ENCODE measurements around the gene GLI1. TPM values are rescaled to one million over a fixed set of nuclear protein-coding genes. Genes with fewer than 3 reads are reported as not detected.
"Not testable (repeated sequence)": the region's sequence is repeated elsewhere in the genome, so short reads cannot be mapped to it uniquely, and the experiment has no call there.

The GLI1 gene
- total and polyA plus RNA-seq, 2 donors (not counting 1 experiment from before 2014, with no cell fraction given), result 0.40 to 2.0 TPM

- Histone ChIP-seq H3K9me3 (ENCODE audit: control insufficient read depth, insufficient read depth, low read depth, low read length) (no peaks in the 10 kb centered on the region), H3K27ac (ENCODE audit: insufficient read depth, low read length) (no peak overlapping the region), H2AFZ (ENCODE audit: low read length) (no peak overlapping the region), H3K4me3 (replicated peaks in 1 of 4; ENCODE audit: control extremely low read depth in 1 of 4, insufficient read depth in 1 of 4, low read depth in 3 of 4, low read length in 4 of 4) (no peak overlapping the region), H3K4me2 (ENCODE audit: extremely low read depth, insufficient read depth, low read length) (no peak overlapping the region), H3K9ac (ENCODE audit: insufficient read depth, low read length) (no peak overlapping the region), H4K20me1 (ENCODE audit: control insufficient read depth, extremely low read depth, insufficient read depth, low read length) (no peaks in the 10 kb centered on the region), H3K36me3 (ENCODE audit: control insufficient read depth, insufficient read depth, low read length) (no peaks in the 10 kb centered on the region), H3K27me3 (ENCODE audit: control insufficient read depth, insufficient read depth, low read length) (no peaks in the 10 kb centered on the region), H3K79me2 (ENCODE audit: control insufficient read depth, insufficient read depth, low read length) (no peaks in the 10 kb centered on the region), H3K4me1 (ENCODE audit: control insufficient read depth, extremely low read depth, insufficient read depth, low read length) (no peaks in the 10 kb centered on the region)
- TF ChIP-seq CTCF (conservative IDR thresholded peaks at IDR 0.05 in 1 of 2, IDR thresholded peaks at IDR 0.05 in 1 of 2; ENCODE audit: low read depth in 1 of 2, low read length in 2 of 2) (no peak), EZH2 (IDR thresholded peaks at IDR 0.05; ENCODE audit: low read length, missing control alignments) (no peak)
- DNase-seq (ENCODE audit: low read depth in 2 of 2), result no peak
Measured at GRCh38 chr12:57439762-57440266, 19.8 kb upstream of the GLI1 start.

DNA sequence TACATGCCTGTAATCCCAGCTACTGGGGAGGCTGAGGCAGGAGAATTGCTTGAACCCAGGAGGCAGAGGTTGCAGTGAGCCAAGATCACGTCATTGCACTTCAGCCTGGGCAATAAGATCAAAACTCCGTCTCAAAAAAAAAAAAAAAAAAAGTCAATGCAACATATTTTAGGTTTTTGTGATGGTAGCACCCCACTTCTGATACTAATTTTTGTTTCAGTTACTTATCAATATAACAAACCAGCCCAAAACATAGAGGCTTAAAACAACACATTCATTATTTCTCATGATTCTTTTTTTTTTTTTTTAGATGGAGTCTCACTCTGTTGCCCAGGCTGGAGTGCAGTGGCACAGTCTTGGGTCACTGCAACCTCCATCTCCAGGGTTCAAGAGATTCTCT, 18.2 kb upstream of the GLI1 start:
- not testable (repeated sequence) for H3K4me3 ChIP-seq (replicated peaks in 1 of 4; ENCODE audit: control extremely low read depth in 1 of 4, insufficient read depth in 1 of 4, low read depth in 3 of 4, low read length in 4 of 4); H3K27ac ChIP-seq (ENCODE audit: insufficient read depth, low read length); H3K36me3 ChIP-seq (ENCODE audit: control insufficient read depth, insufficient read depth, low read length); H2AFZ ChIP-seq (ENCODE audit: low read length); H3K79me2 ChIP-seq (ENCODE audit: control insufficient read depth, insufficient read depth, low read length); H3K4me1 ChIP-seq (ENCODE audit: control insufficient read depth, extremely low read depth, insufficient read depth, low read length); H3K4me2 ChIP-seq (ENCODE audit: extremely low read depth, insufficient read depth, low read length); H3K9me3 ChIP-seq (ENCODE audit: control insufficient read depth, insufficient read depth, low read depth, low read length); H3K27me3 ChIP-seq (ENCODE audit: control insufficient read depth, insufficient read depth, low read length); H4K20me1 ChIP-seq (ENCODE audit: control insufficient read depth, extremely low read depth, insufficient read depth, low read length); DNase-seq (ENCODE audit: low read depth in 2 of 2); H3K9ac ChIP-seq (ENCODE audit: insufficient read depth, low read length)

DNA sequence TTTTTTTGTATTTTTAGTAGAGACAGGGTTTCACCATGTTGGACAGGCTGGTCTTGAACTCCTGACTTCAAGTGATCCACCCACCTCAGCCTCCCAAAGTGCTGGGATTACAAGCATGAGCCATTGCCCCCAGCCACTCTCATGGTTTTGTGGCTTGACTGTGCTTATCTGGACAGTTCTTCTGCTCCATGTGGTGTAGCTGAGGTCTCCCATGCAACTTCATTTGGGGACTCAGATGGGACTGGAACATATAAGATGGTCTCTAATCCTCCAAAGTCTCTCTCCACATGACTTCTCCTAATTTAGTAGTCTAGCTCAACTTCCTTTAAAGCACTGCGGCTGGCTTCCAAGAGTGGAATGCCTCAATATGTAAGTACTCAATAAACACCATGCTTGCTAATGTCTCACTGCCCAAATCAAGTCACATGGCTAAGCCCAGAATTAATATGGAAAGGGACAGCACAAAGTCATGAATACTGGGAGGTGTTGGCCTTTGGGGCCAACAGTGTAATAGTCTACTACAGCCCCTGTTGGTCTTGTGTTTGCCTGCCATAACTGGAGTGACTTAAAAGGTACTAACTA, 17.6 kb upstream of the GLI1 start:
- Histone ChIP-seq H3K27me3 (ENCODE audit: control insufficient read depth, insufficient read depth, low read length) (no peaks in the 10 kb centered on the region), H3K4me2 (ENCODE audit: extremely low read depth, insufficient read depth, low read length) (no peak overlapping the region), H3K4me3 (replicated peaks in 1 of 4; ENCODE audit: control extremely low read depth in 1 of 4, insufficient read depth in 1 of 4, low read depth in 3 of 4, low read length in 4 of 4) (no peak overlapping the region), H3K36me3 (ENCODE audit: control insufficient read depth, insufficient read depth, low read length) (no peaks in the 10 kb centered on the region), H3K79me2 (ENCODE audit: control insufficient read depth, insufficient read depth, low read length) (no peaks in the 10 kb centered on the region), H4K20me1 (ENCODE audit: control insufficient read depth, extremely low read depth, insufficient read depth, low read length) (no peaks in the 10 kb centered on the region), H2AFZ (ENCODE audit: low read length) (no peak overlapping the region), H3K4me1 (ENCODE audit: control insufficient read depth, extremely low read depth, insufficient read depth, low read length) (no peaks in the 10 kb centered on the region), H3K27ac (ENCODE audit: insufficient read depth, low read length) (no peak overlapping the region), H3K9me3 (ENCODE audit: control insufficient read depth, insufficient read depth, low read depth, low read length) (no peaks in the 10 kb centered on the region), H3K9ac (ENCODE audit: insufficient read depth, low read length) (no peak overlapping the region)
- no peak for TF ChIP-seq EZH2 (IDR thresholded peaks at IDR 0.05; ENCODE audit: low read length, missing control alignments)
- TF ChIP-seq CTCF (conservative IDR thresholded peaks at IDR 0.05 in 1 of 2, IDR thresholded peaks at IDR 0.05 in 1 of 2; ENCODE audit: low read depth in 1 of 2, low read length in 2 of 2), result no peak
- no peak for DNase-seq (ENCODE audit: low read depth in 2 of 2)

- H3K36me3 ChIP-seq (ENCODE audit: control insufficient read depth, insufficient read depth, low read length); H3K27ac ChIP-seq (ENCODE audit: insufficient read depth, low read length); H4K20me1 ChIP-seq (ENCODE audit: control insufficient read depth, extremely low read depth, insufficient read depth, low read length); H3K79me2 ChIP-seq (ENCODE audit: control insufficient read depth, insufficient read depth, low read length); H3K9ac ChIP-seq (ENCODE audit: insufficient read depth, low read length); DNase-seq (ENCODE audit: low read depth in 2 of 2); H3K9me3 ChIP-seq (ENCODE audit: control insufficient read depth, insufficient read depth, low read depth, low read length); H3K4me3 ChIP-seq (replicated peaks in 1 of 4; ENCODE audit: control extremely low read depth in 1 of 4, insufficient read depth in 1 of 4, low read depth in 3 of 4, low read length in 4 of 4); H3K27me3 ChIP-seq (ENCODE audit: control insufficient read depth, insufficient read depth, low read length); H3K4me1 ChIP-seq (ENCODE audit: control insufficient read depth, extremely low read depth, insufficient read depth, low read length); H2AFZ ChIP-seq (ENCODE audit: low read length); H3K4me2 ChIP-seq (ENCODE audit: extremely low read depth, insufficient read depth, low read length): not testable (repeated sequence)
Measured at GRCh38 chr12:57444337-57444736, 15.2 kb upstream of the GLI1 start.

Measured in fibroblast of lung (primary cell).